Epithelial cell of proximal tubule (primary cell): Measurements from ENCODE around the gene LIMS2. TPM values are rescaled to one million over a fixed set of nuclear protein-coding genes. Genes with fewer than 3 reads are reported as not detected.

Experiments used
- DNase-seq: peaks from one replicate; pipeline ENCODE4 v3.0.0-alpha.2; 2011; ENCODE audit warnings: low read depth
- H3K4me3 ChIP-seq: 2 replicates; pipeline ENCODE4 v1.5.1; 2011; ENCODE audit warnings: low read depth, mild to moderate bottlenecking, low read length
- CTCF ChIP-seq: conservative IDR thresholded peaks from 2 replicates; pipeline ENCODE4 v1.5.1; 2012; ENCODE audit warnings: low read depth, mild to moderate bottlenecking, low read length
- total RNA-seq: library from RNA; depleted of rRNA; stranded (reverse); fragments of >200 nt; gene quantifications from 2 replicates; pipeline ENCODE4 v1.2.3, GENCODE V29; 2015

The LIMS2 gene
- total RNA-seq, 1 donor from 2014 or later: 1.2 TPM

GRCh38 chr2:127589358-127589757, 86.0 kb downstream of the LIMS2 start:
- DNase-seq: no peak
- H3K4me3 ChIP-seq: no peak overlapping the region
- TF ChIP-seq CTCF: no peak

Other genes with a start within 250 kb of the LIMS2 start
- gene IWS1, start 149.0 kb downstream of the LIMS2 start, total RNA-seq: 50.7 and 77.1 TPM in 2 replicates
- 0.43 TPM in 1 of 2 replicates, not detected in the other for gene MYO7B, start 139.8 kb downstream of the LIMS2 start, total RNA-seq
- gene GPR17, start 29.4 kb downstream of the LIMS2 start, total RNA-seq: not detected in 2 replicates
- 5.7 and 6.7 TPM in 2 replicates for gene SFT2D3, start 26.0 kb upstream of the LIMS2 start, total RNA-seq
- gene WDR33, start 135.6 kb upstream of the LIMS2 start, total RNA-seq: 12.3 and 21.2 TPM in 2 replicates
- 19.7 and 25.1 TPM in 2 replicates for gene POLR2D, start 182.6 kb upstream of the LIMS2 start, total RNA-seq
- gene AMMECR1L, start 210.4 kb upstream of the LIMS2 start, total RNA-seq: 10.7 and 14.0 TPM in 2 replicates